Osteoblast (primary cell): ENCODE results near the gene SPECC1. TPM values are rescaled to one million over a fixed set of nuclear protein-coding genes. Genes with fewer than 3 reads are reported as not detected.
A peak's percentile ranks its signal among the peaks of the same experiment; 100 is the strongest.

ENCODE experiments used
- DNase-seq: peaks from one replicate; pipeline ENCODE4 v3.0.0; 2011; ENCODE audit warnings: low spot score, mixed read lengths; ENCODE audit not compliant: insufficient read length; ENCODE audit errors: missing footprints
- H2AFZ ChIP-seq: 2 replicates; pipeline ENCODE4 v1.6.0; 2011; ENCODE audit warnings: mild to moderate bottlenecking, low read length
- H3K27ac ChIP-seq: 2 replicates; pipeline ENCODE4 v1.5.1; 2011; ENCODE audit warnings: mild to moderate bottlenecking, low read depth, low read length, moderate library complexity
- H3K27me3 ChIP-seq: 2 replicates; pipeline ENCODE4 v1.6.0; 2012; ENCODE audit warnings: mild to moderate bottlenecking, control low read depth, inconsistent platforms, low read length, moderate library complexity; ENCODE audit not compliant: insufficient read depth
- H3K36me3 ChIP-seq: 2 replicates; pipeline ENCODE4 v1.5.1; 2011; ENCODE audit warnings: mild to moderate bottlenecking, low read length, control low read depth, moderate library complexity; ENCODE audit not compliant: insufficient read depth
- H3K4me1 ChIP-seq: 2 replicates; pipeline ENCODE4 v1.5.1; 2011; ENCODE audit warnings: mild to moderate bottlenecking, low read length, control low read depth, moderate library complexity; ENCODE audit not compliant: insufficient read depth
- H3K4me2 ChIP-seq: 2 replicates; pipeline ENCODE4 v1.6.0; 2011; ENCODE audit warnings: mild to moderate bottlenecking, low read length; ENCODE audit not compliant: insufficient read depth
- H3K4me3 ChIP-seq: fragments of 200-600 bp; sonication (generic); 3 replicates; pipeline ENCODE4 v1.5.1; 2012; ENCODE audit warnings: mild to moderate bottlenecking, low read length, inconsistent platforms; ENCODE audit not compliant: insufficient read depth
- H3K79me2 ChIP-seq: 2 replicates; pipeline ENCODE4 v1.6.0; 2012; ENCODE audit warnings: mild to moderate bottlenecking, low read length, control low read depth, inconsistent platforms; ENCODE audit not compliant: insufficient read depth
- H3K9me3 ChIP-seq: 2 replicates; pipeline ENCODE4 v1.5.1; 2011; ENCODE audit warnings: low read depth, low read length, control low read depth
- H4K20me1 ChIP-seq: 2 replicates; pipeline ENCODE4 v1.6.0; 2012; ENCODE audit warnings: mild to moderate bottlenecking, low read length, control low read depth; ENCODE audit not compliant: insufficient read depth
- total RNA-seq: library from RNA; depleted of rRNA; stranded (reverse); fragments of >200 nt; gene quantifications from 2 replicates; pipeline ENCODE4 v1.2.3, GENCODE V29; 2012
- TF ChIP-seq, protein P1 (sequence below): IDR thresholded peaks from 2 replicates; pipeline ENCODE4 v1.5.1; 2011; ENCODE audit warnings: mild to moderate bottlenecking, low read depth, low read length, moderate library complexity; ENCODE audit errors: extremely low read depth

SPECC1 gene
- total RNA-seq, 1 donor: 155 TPM

DNA sequence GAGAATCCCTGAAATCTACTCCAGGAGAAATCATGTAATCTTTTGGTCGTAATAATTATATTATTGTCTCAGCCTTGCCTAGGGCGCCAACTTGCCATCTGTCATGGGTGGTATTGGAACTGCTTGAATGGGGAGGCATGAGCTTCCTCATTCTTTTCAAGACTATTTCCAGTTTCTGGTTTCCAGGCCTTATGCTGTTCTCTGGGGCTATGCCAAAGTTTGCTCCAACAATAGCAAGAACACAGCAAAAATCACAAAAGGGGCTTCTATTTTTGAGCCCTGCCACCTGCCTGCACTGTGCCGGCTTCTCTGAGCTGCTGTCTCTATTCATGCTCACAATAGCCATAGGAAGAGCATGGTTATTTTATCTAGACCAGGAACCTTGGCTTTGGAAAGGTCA, 111.7 kb downstream of the SPECC1 start:
- DNase-seq: no peak
- no peak overlapping the region for H3K27ac ChIP-seq

DNA sequence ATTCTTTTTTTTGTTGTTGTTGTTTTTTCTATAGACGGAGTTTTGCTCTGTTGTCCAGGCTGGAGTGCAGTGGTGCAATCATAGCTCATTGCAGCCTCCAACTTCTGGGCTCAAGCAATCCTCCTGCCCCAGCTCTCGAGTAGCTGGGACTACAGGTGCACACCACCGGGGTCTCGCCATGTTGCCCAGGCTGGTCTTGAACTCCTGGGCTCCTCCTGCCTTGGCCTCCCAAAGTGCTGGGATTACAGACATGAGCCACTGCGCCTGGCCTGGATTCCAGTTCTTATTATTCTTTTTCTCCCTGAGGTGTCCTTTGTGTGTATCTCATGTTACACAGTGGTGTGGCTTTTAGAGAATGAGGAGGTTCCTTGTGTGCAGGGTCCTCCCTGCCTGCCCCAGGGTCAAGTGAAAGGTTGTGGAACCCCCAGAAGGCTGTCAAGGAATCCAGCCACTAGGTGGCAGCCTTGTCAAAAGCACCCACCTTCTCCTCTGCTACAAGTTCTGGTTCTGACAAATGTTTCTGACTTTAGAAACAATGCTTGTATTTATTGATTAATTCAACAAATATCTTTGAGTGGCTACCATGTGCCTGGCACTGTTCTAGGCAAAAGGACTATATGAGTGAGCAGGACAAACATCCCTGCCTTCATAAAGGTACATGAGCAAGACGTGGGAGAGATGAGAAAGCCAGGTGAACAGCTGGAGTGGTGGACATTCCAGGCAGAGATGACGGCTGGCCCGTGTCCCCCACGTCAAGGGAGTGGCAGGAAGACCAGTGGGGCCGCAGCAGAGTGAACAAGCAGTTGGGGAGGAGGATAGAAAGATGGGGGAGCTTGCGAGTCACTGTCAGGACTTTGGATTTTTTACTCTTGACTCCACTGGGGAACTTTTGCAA, 112.4 kb downstream of the SPECC1 start:
- TF ChIP-seq, protein P1, sequence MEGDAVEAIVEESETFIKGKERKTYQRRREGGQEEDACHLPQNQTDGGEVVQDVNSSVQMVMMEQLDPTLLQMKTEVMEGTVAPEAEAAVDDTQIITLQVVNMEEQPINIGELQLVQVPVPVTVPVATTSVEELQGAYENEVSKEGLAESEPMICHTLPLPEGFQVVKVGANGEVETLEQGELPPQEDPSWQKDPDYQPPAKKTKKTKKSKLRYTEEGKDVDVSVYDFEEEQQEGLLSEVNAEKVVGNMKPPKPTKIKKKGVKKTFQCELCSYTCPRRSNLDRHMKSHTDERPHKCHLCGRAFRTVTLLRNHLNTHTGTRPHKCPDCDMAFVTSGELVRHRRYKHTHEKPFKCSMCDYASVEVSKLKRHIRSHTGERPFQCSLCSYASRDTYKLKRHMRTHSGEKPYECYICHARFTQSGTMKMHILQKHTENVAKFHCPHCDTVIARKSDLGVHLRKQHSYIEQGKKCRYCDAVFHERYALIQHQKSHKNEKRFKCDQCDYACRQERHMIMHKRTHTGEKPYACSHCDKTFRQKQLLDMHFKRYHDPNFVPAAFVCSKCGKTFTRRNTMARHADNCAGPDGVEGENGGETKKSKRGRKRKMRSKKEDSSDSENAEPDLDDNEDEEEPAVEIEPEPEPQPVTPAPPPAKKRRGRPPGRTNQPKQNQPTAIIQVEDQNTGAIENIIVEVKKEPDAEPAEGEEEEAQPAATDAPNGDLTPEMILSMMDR: peak; percentile 94
- Histone ChIP-seq H3K4me2 (peak overlapping the region; percentile 78), H3K27me3 (no peaks in the 10 kb centered on the region), H3K79me2 (no peaks in the 10 kb centered on the region), H3K27ac (no peak overlapping the region), H3K9me3 (no peaks in the 10 kb centered on the region), H3K36me3 (no peaks in the 10 kb centered on the region), H2AFZ (peak overlapping the region; percentile 78), H3K4me3 (peak overlapping the region; percentile 56), H3K4me1 (peaks cover 10% of the 10 kb centered on the region), H4K20me1 (no peaks in the 10 kb centered on the region)
- peak; percentile 82 for DNase-seq

More for the DNA sequence above, 111.7 kb downstream of the SPECC1 start:
- Histone ChIP-seq H3K4me2 (no peak overlapping the region), H2AFZ (no peak overlapping the region), H3K4me1 (peaks cover 10% of the 10 kb centered on the region), H3K27me3 (no peaks in the 10 kb centered on the region), H4K20me1 (no peaks in the 10 kb centered on the region), H3K9me3 (no peaks in the 10 kb centered on the region), H3K36me3 (no peaks in the 10 kb centered on the region), H3K79me2 (no peaks in the 10 kb centered on the region), H3K4me3 (no peak overlapping the region)
- TF ChIP-seq, protein P1: no peak

DNA sequence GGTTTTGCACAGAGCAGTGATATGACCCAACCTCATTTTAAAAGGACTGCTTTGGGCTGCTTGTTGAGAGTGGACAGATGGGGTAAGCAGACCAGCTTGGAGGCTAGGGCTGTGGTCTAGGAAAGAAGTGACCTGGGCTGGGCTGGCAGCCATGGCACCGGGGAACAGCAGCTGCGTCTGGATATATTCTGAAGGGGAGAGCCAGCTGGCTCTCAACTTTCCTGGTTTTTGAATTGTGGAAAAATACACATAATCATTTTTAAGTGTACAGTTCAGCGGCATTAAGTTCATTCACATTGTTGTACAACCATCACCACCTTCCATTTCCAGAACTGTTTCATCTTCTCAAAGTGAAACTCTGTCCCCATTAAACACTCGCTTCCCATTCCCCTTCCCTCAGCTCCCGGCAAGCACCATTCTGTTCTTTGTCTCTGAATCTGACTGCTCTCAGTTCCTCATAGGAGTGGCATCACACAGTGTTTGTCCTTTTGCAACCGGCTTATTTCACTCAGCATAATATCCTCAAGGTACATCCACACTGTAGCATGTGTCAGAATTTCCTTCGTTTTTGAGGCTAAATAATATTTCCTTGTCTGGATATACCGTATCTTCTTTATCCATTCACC, 113.2 kb downstream of the SPECC1 start:
- Histone ChIP-seq H2AFZ (peak overlapping the region; percentile 78), H4K20me1 (no peaks in the 10 kb centered on the region), H3K4me1 (peaks cover 10% of the 10 kb centered on the region), H3K27ac (no peak overlapping the region), H3K36me3 (no peaks in the 10 kb centered on the region), H3K9me3 (no peaks in the 10 kb centered on the region), H3K4me3 (no peak overlapping the region), H3K79me2 (no peaks in the 10 kb centered on the region), H3K27me3 (no peaks in the 10 kb centered on the region), H3K4me2 (peak overlapping the region; percentile 78)
- TF ChIP-seq, protein P1: no peak
- no peak for DNase-seq

DNA sequence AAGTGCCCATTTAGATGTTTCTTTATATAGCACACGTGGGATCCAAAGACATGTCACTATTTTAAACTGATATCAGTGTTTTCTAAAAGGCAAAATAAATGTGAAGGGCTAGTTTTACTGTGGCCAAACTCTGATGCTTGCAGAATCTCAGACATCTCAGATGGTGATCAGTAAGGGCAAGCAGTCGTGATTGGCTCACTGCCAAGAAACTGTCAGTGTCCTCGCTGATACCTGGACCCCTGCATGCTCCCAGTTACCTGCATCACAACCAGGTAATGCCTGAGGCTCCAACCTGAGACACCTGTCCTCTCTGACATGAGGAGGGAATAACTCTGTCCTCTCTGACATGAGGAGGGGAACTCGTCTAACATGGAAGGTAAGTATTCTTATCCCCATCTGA, 114.0 kb downstream of the SPECC1 start:
- Histone ChIP-seq H3K27ac (no peak overlapping the region), H3K27me3 (no peaks in the 10 kb centered on the region), H3K79me2 (no peaks in the 10 kb centered on the region), H3K36me3 (no peaks in the 10 kb centered on the region), H3K4me1 (peaks cover 10% of the 10 kb centered on the region), H2AFZ (no peak overlapping the region), H3K9me3 (no peaks in the 10 kb centered on the region), H3K4me2 (no peak overlapping the region), H4K20me1 (no peaks in the 10 kb centered on the region), H3K4me3 (no peak overlapping the region)
- TF ChIP-seq, protein P1: no peak
- no peak for DNase-seq
